ENCODE results near the gene LDLRAD3. TPM values are rescaled to one million over a fixed set of nuclear protein-coding genes. Genes with fewer than 3 reads are reported as not detected.

Gene LDLRAD3
- total RNA-seq, 4 donors from 2014 or later, result 0.37 to 43.2 (median 3.7) TPM

DNA sequence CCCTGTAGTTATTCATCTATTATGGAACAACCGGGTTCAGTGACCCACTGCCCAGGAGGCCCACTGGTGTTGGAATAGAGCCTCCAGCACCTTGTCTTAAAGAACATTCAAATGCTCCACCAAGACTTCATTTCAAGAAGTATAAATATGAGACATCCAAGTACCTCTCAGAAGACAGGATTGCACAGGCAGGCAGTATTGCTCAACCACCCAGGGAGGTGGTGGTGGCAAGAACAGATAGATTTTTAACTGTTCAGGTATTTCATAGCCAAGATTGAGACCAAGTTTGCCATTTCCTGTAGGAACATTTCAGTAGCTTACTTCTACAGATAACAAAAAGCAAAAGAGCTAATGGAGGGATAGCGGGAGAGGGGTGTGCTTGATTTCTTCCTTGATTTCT is 266.7 kb downstream of the LDLRAD3 start:
- TF ChIP-seq POLR2AphosphoS5 (IDR thresholded peaks at IDR 0.05) (no peak), EP300 (IDR thresholded peaks at IDR 0.05; ENCODE audit: low read depth) (no peak), POLR2A (IDR thresholded peaks at IDR 0.05) (no peak)
- TF ChIP-seq, protein P1, sequence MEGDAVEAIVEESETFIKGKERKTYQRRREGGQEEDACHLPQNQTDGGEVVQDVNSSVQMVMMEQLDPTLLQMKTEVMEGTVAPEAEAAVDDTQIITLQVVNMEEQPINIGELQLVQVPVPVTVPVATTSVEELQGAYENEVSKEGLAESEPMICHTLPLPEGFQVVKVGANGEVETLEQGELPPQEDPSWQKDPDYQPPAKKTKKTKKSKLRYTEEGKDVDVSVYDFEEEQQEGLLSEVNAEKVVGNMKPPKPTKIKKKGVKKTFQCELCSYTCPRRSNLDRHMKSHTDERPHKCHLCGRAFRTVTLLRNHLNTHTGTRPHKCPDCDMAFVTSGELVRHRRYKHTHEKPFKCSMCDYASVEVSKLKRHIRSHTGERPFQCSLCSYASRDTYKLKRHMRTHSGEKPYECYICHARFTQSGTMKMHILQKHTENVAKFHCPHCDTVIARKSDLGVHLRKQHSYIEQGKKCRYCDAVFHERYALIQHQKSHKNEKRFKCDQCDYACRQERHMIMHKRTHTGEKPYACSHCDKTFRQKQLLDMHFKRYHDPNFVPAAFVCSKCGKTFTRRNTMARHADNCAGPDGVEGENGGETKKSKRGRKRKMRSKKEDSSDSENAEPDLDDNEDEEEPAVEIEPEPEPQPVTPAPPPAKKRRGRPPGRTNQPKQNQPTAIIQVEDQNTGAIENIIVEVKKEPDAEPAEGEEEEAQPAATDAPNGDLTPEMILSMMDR (IDR thresholded peaks at IDR 0.05), result no peak
- H3K9me3 ChIP-seq, result no peaks in the 10 kb centered on the region
- H3K4me3 ChIP-seq, result no peak overlapping the region
- no peaks in the 10 kb centered on the region for H3K4me1 ChIP-seq
- 75 to 92% methylated on average over 1 to 2 of the region's 2 CpGs for WGBS, 2 donors (ENCODE audit: low coverage in 1 of 2)
- no peak for DNase-seq
- intact Hi-C loops (cut with DNase I; ENCODE audit: low total_unique reads), result no loop called here
- H3K36me3 ChIP-seq, result no peaks in the 10 kb centered on the region
- no peak overlapping the region for H3K27ac ChIP-seq
- in situ Hi-C loops (cut with MboI; ENCODE audit: low pct_ligation_motif_present in 1 of 4, low pct_unique_long_range_greater_than_20kb in 1 of 4, low sequenced_read_pairs in 3 of 4), result no loop called here
- H3K27me3 ChIP-seq, result no peaks in the 10 kb centered on the region

DNA sequence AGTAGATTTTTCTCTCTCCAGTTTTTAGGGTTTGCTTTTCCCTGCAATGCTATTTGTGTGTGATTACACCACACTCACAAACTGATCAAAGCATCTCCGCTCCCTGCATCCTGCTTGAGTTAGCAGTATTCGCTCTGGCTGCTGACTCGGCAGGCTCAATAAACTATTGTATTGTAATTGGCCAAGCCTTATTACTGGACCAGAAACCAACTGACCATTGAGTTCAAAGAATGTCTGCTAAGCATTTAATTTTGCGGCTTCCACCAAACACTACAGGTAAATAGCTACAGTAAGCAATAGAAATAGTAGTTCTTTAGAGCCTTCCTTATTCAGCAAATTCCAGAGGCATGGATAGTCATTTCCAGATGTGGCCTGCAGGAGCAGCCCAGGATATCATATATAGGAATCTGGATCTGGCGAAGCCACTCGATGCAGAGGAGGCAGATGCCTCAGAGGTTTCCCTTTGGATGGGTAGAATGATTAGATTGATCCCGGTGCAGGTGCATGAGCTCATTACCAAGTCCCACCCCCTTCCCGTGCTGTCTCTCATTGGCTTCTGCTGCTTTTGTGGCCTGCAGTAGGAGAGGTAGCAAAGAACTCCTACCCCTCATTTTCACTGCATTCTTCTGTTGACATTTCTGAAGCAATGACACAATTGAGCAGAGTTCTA is 268.0 kb downstream of the LDLRAD3 start:
- H3K36me3 ChIP-seq, result no peaks in the 10 kb centered on the region
- TF ChIP-seq POLR2AphosphoS5 (IDR thresholded peaks at IDR 0.05) (no peak), EP300 (IDR thresholded peaks at IDR 0.05; ENCODE audit: low read depth) (no peak), POLR2A (IDR thresholded peaks at IDR 0.05) (no peak)
- TF ChIP-seq, protein P1 (IDR thresholded peaks at IDR 0.05), result no peak
- H3K4me1 ChIP-seq, result no peaks in the 10 kb centered on the region
- 81 to 88% methylated on average over 7 to 8 of the region's 8 CpGs for WGBS, 2 donors (ENCODE audit: low coverage in 1 of 2)
- intact Hi-C loops (cut with DNase I; ENCODE audit: low total_unique reads) (no loop called here), in situ Hi-C loops (cut with MboI; ENCODE audit: low pct_ligation_motif_present in 1 of 4, low pct_unique_long_range_greater_than_20kb in 1 of 4, low sequenced_read_pairs in 3 of 4) (no loop called here)
- no peaks in the 10 kb centered on the region for H3K9me3 ChIP-seq
- no peak overlapping the region for H3K4me3 ChIP-seq
- H3K27me3 ChIP-seq, result no peaks in the 10 kb centered on the region
- H3K27ac ChIP-seq, result no peak overlapping the region
- no peak for DNase-seq

DNA sequence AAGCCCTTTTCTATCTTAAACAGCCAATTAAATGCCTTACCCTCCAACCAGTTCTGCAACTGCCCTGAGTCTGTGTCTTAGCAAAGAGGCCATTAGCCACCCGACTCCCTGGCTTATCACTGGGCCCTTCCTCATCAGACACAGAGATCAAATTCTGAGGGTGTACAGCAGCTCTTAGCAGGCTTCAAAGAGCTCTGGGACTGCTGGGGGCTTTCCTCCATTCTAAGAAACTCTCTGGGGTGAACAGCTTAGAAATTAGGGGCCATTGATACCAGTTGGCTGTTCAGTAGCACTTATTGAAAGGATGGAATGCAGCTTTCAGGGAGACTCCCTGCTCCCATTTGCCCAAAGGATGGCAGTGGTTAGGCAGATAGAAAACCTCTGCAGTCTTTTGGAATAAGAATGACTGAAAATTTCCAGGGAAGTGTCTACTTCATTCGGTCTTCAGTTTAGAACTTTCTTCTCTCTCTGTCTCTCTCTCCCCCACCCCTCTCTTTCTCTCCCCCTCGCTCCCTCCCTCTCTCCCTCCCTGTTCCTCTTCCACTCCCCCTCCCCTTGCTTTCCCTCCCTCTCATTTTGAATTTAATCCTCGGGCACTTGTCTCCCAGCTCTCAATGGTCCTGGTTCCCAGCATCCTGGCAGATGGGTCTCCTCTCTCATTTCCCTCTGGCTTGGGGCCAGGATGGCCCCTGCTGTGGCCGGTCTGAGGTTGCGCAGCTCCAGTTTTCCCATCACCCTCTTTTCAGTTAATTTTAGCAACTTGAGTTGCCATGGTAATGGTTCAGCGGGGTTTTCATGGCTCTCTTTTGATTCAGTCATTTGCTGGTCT is 268.9 kb downstream of the LDLRAD3 start:
- H3K36me3 ChIP-seq, result no peaks in the 10 kb centered on the region
- no peak for DNase-seq
- intact Hi-C loops (cut with DNase I; ENCODE audit: low total_unique reads) (no loop called here), in situ Hi-C loops (cut with MboI; ENCODE audit: low pct_ligation_motif_present in 1 of 4, low pct_unique_long_range_greater_than_20kb in 1 of 4, low sequenced_read_pairs in 3 of 4) (no loop called here)
- TF ChIP-seq, protein P1 (IDR thresholded peaks at IDR 0.05), result no peak
- TF ChIP-seq EP300 (IDR thresholded peaks at IDR 0.05; ENCODE audit: low read depth) (no peak), POLR2A (IDR thresholded peaks at IDR 0.05) (no peak)
- no peaks in the 10 kb centered on the region for H3K27me3 ChIP-seq
- H3K4me1 ChIP-seq, result no peaks in the 10 kb centered on the region
- no peaks in the 10 kb centered on the region for H3K9me3 ChIP-seq
- no peak overlapping the region for H3K4me3 ChIP-seq
- 78 to 87% methylated on average over 6 to 7 of the region's 7 CpGs for WGBS, 2 donors (ENCODE audit: low coverage in 1 of 2)
- H3K27ac ChIP-seq, result no peak overlapping the region

DNA sequence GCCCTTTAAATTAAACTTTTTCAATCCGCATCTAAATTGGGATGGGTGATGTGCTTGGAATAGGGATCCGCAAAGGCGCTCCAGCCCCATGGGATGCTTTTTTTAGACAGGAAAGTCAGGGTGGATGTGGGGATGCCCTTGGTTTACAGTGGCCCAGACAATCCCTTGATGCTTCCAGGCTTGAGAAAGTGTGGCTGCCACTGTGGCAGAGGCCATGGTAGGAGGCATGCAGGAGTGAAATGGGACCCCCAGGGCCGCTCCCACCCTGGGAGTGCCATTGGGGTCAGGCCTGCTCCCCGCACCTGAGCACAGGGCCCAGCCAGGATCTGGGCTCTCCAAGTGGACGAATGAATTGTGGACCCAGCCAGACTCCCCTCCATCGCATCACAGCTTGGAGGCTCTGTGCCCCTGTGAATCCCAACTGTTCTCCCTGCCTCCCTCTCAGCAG is 269.6 kb downstream of the LDLRAD3 start:
- Histone ChIP-seq H3K4me1 (no peaks in the 10 kb centered on the region), H3K36me3 (no peaks in the 10 kb centered on the region), H3K4me3 (no peak overlapping the region), H3K27ac (no peak overlapping the region), H3K9me3 (no peaks in the 10 kb centered on the region), H3K27me3 (no peaks in the 10 kb centered on the region)
- in situ Hi-C loops (cut with MboI; ENCODE audit: low pct_ligation_motif_present in 1 of 4, low pct_unique_long_range_greater_than_20kb in 1 of 4, low sequenced_read_pairs in 3 of 4) (no loop called here), intact Hi-C loops (cut with DNase I; ENCODE audit: low total_unique reads) (no loop called here)
- no peak for DNase-seq
- 88% methylated on average over 7 of the region's 7 CpGs; no CpG with 5 or more reads in 1 of the 2 donors for WGBS, 2 donors (ENCODE audit: low coverage in 1 of 2)
- TF ChIP-seq POLR2A (IDR thresholded peaks at IDR 0.05) (no peak), POLR2AphosphoS5 (IDR thresholded peaks at IDR 0.05) (no peak), EP300 (IDR thresholded peaks at IDR 0.05; ENCODE audit: low read depth) (no peak)
- TF ChIP-seq, protein P1 (IDR thresholded peaks at IDR 0.05), result no peak
